Endothelial cell of umbilical vein (primary cell): Measurements from ENCODE around the gene OSBPL10. TPM values are rescaled to one million over a fixed set of nuclear protein-coding genes. Genes with fewer than 3 reads are reported as not detected.

Experiments
- BruUV-seq: library from RNA; stranded (reverse); fragments of 400-500 nt; replicated peaks from 2 replicates; lab custom pipeline; 2021; lab: Mats Ljungman, UMichigan
- CTCF ChIA-PET: fragments of 300-600, 350-600 bp; sonication (Branson Sonifier 250); formaldehyde crosslinking; loops from one replicate; lab custom pipeline; 2021; ENCODE audit warnings: antibody characterized with exemption, inconsistent platforms; lab: Charles Lee
- POLR2A ChIA-PET: fragments of 300-600, 350-600 bp; sonication (Branson Sonifier 250); formaldehyde crosslinking; loops from one replicate; lab custom pipeline; 2021; ENCODE audit warnings: antibody characterized with exemption, inconsistent platforms; lab: Charles Lee
- DNase-seq: peaks from one replicate; pipeline ENCODE4 v3.0.0-alpha.2; 2011; ENCODE audit warnings: low read depth, low spot score
- FAIRE-seq: peaks from 2 replicates; lab custom pipeline; 2011; peaks lifted over from hg19 to GRCh38; lab: Jason Lieb, UNC
- H2AFZ ChIP-seq: 2 replicates; pipeline ENCODE4 v1.6.0; 2012; ENCODE audit warnings: low read depth, low read length, control low read depth, inconsistent platforms
- H3K27ac ChIP-seq: 2 replicates; pipeline ENCODE4 v1.5.1; 2011; ENCODE audit warnings: low read depth, mild to moderate bottlenecking, control low read depth, low read length, moderate library complexity; ENCODE audit not compliant: insufficient read depth
- H3K27me3 ChIP-seq, 2 experiments: 2 replicates each; pipeline versions ENCODE4 v1.6.0 to v1.6.1; 2011; ENCODE audit warnings: low read length in 2 of 2, mixed read lengths in 1 of 2; ENCODE audit not compliant: control insufficient read depth in 2 of 2, insufficient read depth in 2 of 2
- H3K36me3 ChIP-seq, 2 experiments: 2 replicates in 1 of 2; 3 replicates in 1 of 2; pipeline ENCODE4 v1.5.1; 2011; ENCODE audit warnings: low read length in 2 of 2, mild to moderate bottlenecking in 1 of 2, moderate library complexity in 1 of 2; ENCODE audit not compliant: control insufficient read depth in 2 of 2, insufficient read depth in 2 of 2; ENCODE audit errors: extremely low read depth in 1 of 2
- H3K4me1 ChIP-seq: 3 replicates; pipeline ENCODE4 v1.5.1; 2011; ENCODE audit warnings: mild to moderate bottlenecking, low read length; ENCODE audit not compliant: control insufficient read depth, insufficient read depth; ENCODE audit errors: extremely low read depth
- H3K4me2 ChIP-seq: 2 replicates; pipeline ENCODE4 v1.6.1; 2011; ENCODE audit warnings: low read length, control low read depth, mixed read lengths; ENCODE audit not compliant: insufficient read depth
- H3K4me3 ChIP-seq, 3 experiments: fragments of 200-600 bp in 1 of 3; sonication (generic), shearing (Covaris generic) in 1 of 3; replicated peaks in 1 of 3; 2 replicates each; pipeline ENCODE4 v1.5.1; 2011 to 2016; ENCODE audit warnings: control low read depth in 3 of 3, low read length in 3 of 3, mild to moderate bottlenecking in 2 of 3, inconsistent platforms in 1 of 3, low read depth in 1 of 3, moderate library complexity in 1 of 3; ENCODE audit not compliant: insufficient read depth in 1 of 3
- H3K79me2 ChIP-seq: 2 replicates; pipeline ENCODE4 v1.6.0; 2012; ENCODE audit warnings: low read length, inconsistent platforms; ENCODE audit not compliant: control insufficient read depth, insufficient read depth
- H3K9ac ChIP-seq: replicated peaks from 2 replicates; pipeline ENCODE3; 2011; ENCODE audit warnings: low read length, control low read depth; ENCODE audit not compliant: insufficient read depth; ENCODE audit errors: extremely low read depth
- H3K9me1 ChIP-seq: replicated peaks from 3 replicates; pipeline ENCODE4 v1.6.0; 2011; ENCODE audit warnings: mild to moderate bottlenecking, low read length; ENCODE audit not compliant: control insufficient read depth, insufficient read depth; ENCODE audit errors: extremely low read depth
- H3K9me3 ChIP-seq: replicated peaks from 2 replicates; pipeline ENCODE4 v1.5.1; 2012; ENCODE audit warnings: low read length, inconsistent platforms; ENCODE audit not compliant: control insufficient read depth, insufficient read depth
- H4K20me1 ChIP-seq: replicated peaks from 2 replicates; pipeline ENCODE3; 2011; ENCODE audit warnings: mild to moderate bottlenecking, low read length; ENCODE audit not compliant: control insufficient read depth, insufficient read depth; ENCODE audit errors: extremely low read depth
- CTCF ChIP-seq, 2 donors: IDR thresholded peaks; 1 replicate in 1 of 2; 2 replicates in 1 of 2; pipeline ENCODE4 v1.5.1; 2011; ENCODE audit warnings: low read length in 2 of 2, mild to moderate bottlenecking in 2 of 2, moderate library complexity in 2 of 2, control low read depth in 1 of 2, inconsistent platforms in 1 of 2, low read depth in 1 of 2; ENCODE audit not compliant: insufficient read depth in 1 of 2; ENCODE audit errors: extremely low read depth in 1 of 2
- EZH2 ChIP-seq: IDR thresholded peaks from 2 replicates; pipeline ENCODE4 v1.6.1; 2012; ENCODE audit warnings: borderline replicate concordance, low read depth, mild to moderate bottlenecking, moderate library complexity, low read length, inconsistent platforms; ENCODE audit not compliant: severe bottlenecking
- FOS ChIP-seq: IDR thresholded peaks from 2 replicates; pipeline ENCODE4 v1.6.1; 2011; ENCODE audit warnings: mild to moderate bottlenecking, low read length, moderate library complexity, borderline replicate concordance; ENCODE audit not compliant: insufficient read depth
- GATA2 ChIP-seq: IDR thresholded peaks from 2 replicates; pipeline ENCODE4 v1.7.0; 2011; ENCODE audit warnings: low read depth, mild to moderate bottlenecking, moderate library complexity, mixed read lengths, low read length; ENCODE audit not compliant: insufficient read length, insufficient read depth
- JUN ChIP-seq: IDR thresholded peaks from 2 replicates; pipeline ENCODE4 v1.6.1; 2011; ENCODE audit warnings: borderline replicate concordance, low read depth; ENCODE audit not compliant: insufficient read length, insufficient read depth
- MAX ChIP-seq: IDR thresholded peaks from 2 replicates; pipeline ENCODE4 v1.6.1; 2011; ENCODE audit not compliant: insufficient read depth, insufficient read length
- MYC ChIP-seq: IDR thresholded peaks from one replicate; pipeline ENCODE4 v1.6.1; 2011; ENCODE audit warnings: mild to moderate bottlenecking, low read depth, low read length
- POLR2A ChIP-seq: IDR thresholded peaks from 2 replicates; pipeline ENCODE4 v1.6.1; 2012; ENCODE audit warnings: low read depth, mild to moderate bottlenecking, control low read depth, low read length
- POLR2AphosphoS5 ChIP-seq: IDR thresholded peaks from 2 replicates; pipeline ENCODE4 v1.6.1; 2012; ENCODE audit warnings: low read depth, mild to moderate bottlenecking, control low read depth, low read length, moderate library complexity; ENCODE audit not compliant: insufficient read depth
- dilution Hi-C: fragments of 300-500 bp; cut with MboI; formaldehyde crosslinking; loops from one replicate; pipeline ENCODE4 v1.15.0; 2019; ENCODE audit warnings: low sequenced_read_pairs; ENCODE audit not compliant: extremely low pct_ligation_motif_present
- intact Hi-C: fragments of 100-400 bp; cut with micrococcal nuclease; formaldehyde crosslinking; loops from one replicate; pipeline ENCODE4 v1.10.0; 2022
- polyA plus RNA-seq, 4 experiments: library from polyadenylated mRNA; depleted of rRNA in 3 of 4; stranded (reverse) in 3 of 4; unstranded in 1 of 4; fragments of >200 nt; gene quantifications; 2 replicates each; pipeline versions ENCODE4 v1.2.1 to v1.2.3, GENCODE V29; 2011 to 2012; ENCODE audit warnings: missing spikeins in 1 of 4
- total RNA-seq: library from RNA; stranded (reverse); gene quantifications from 2 replicates; pipeline ENCODE4 v1.2.3, GENCODE V29; 2021

OSBPL10 gene
- total and polyA plus RNA-seq, 2 donors (not counting 3 experiments of a cell fraction or from before 2014, with no cell fraction given) = 10.8 to 47.6 TPM

- Histone ChIP-seq H3K9me1 (no peaks in the 10 kb centered on the region), H3K36me3 (no peaks in the 10 kb centered on the region), H3K27me3 (no peaks in the 10 kb centered on the region), H3K79me2 (peaks cover 51% of the 10 kb centered on the region), H3K4me3 (no peak overlapping the region), H3K27ac (no peak overlapping the region), H2AFZ (no peak overlapping the region), H3K4me1 (peaks cover 20% of the 10 kb centered on the region), H3K9ac (no peak overlapping the region), H3K9me3 (no peaks in the 10 kb centered on the region), H3K4me2 (no peak overlapping the region), H4K20me1 (peaks cover 3% of the 10 kb centered on the region)
- no peak for FAIRE-seq
- intact Hi-C loops = no loop called here
- POLR2A ChIA-PET = no interaction called here
- no TSS peak for BruUV-seq
- CTCF ChIA-PET = no interaction called here
- dilution Hi-C loops = no loop called here
- TF ChIP-seq GATA2 (no peak), MAX (no peak), EZH2 (no peak), MYC (no peak), CTCF (IDR thresholded peaks at IDR 0.05; ENCODE audit: extremely low read depth in 1 of 2, insufficient read depth in 1 of 2, low read depth in 1 of 2, low read length in 2 of 2) (no peak), JUN (no peak), FOS (no peak), POLR2AphosphoS5 (no peak), POLR2A (no peak)
- no peak for DNase-seq
Observed at GRCh38 chr3:31974471-31974870, 6.6 kb downstream of the OSBPL10 start.
